HL-60/S4 treated with phorbol 12-myristate 13-acetate at 8.2 ng/mL for 4 days and 3 days (cell line): Measurements from ENCODE around the gene RGS21.

ENCODE experiments used
- in situ Hi-C: fragments of 300-500 bp; cut with MboI; formaldehyde crosslinking; loops from 2 replicates; pipeline ENCODE4 v1.15.0; 2022; ENCODE audit warnings: low sequenced_read_pairs

The RGS21 gene

GRCh38 chr1:192378276-192378675, 61.5 kb downstream of the RGS21 start:
- in situ Hi-C loops, result no loop called here

DNA sequence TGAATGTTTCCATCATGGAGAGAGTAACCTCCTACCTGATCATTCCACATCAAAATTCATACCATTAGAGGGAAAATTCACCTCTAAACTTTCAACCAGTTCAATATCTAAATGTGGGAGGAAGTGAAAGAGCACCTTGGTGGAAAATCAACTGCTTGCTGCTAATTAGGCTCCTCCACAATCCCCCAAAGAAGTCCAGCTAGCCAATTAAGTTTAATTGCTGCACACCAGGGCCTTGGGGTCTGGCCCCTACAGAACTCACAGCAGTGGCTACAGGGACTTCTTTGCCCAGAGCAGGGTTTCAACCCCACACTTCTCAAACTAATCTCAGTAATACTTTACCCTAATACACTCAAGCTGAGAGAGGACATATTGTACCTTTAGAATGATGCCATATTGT, 62.1 kb downstream of the RGS21 start:
- in situ Hi-C loops, result no loop called here

- in situ Hi-C loops, result no loop called here
These were observed 62.8 kb downstream of the RGS21 start for GRCh38 chr1:192379554-192379953.

GRCh38 chr1:192382758-192383157, 66.0 kb downstream of the RGS21 start:
- in situ Hi-C loops, result no loop called here

GRCh38 chr1:192386051-192386650, 69.4 kb downstream of the RGS21 start:
- in situ Hi-C loops, result no loop called here

DNA sequence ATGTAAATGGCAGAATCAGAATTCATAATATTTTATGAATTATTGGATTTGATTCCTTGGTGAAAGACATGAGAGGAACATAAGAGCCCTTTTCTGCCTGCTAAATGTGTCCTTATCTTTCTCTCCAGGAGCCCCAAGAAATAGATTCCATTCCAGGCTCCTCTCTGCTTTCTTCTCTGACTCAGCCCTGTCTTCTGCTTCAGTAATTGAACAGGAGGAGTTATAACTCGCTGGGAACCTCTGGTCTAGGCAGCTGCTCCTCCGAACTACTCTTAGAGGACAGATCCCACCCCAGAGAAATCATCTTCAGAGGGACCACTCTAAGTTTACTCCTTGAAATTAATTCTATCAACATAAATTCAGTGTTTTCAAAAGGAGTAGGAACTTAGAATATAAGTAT, 78.4 kb downstream of the RGS21 start:
- in situ Hi-C loops, result no loop called here

- in situ Hi-C loops, result no loop called here
These were observed 79.1 kb downstream of the RGS21 start for GRCh38 chr1:192395895-192396294.

DNA sequence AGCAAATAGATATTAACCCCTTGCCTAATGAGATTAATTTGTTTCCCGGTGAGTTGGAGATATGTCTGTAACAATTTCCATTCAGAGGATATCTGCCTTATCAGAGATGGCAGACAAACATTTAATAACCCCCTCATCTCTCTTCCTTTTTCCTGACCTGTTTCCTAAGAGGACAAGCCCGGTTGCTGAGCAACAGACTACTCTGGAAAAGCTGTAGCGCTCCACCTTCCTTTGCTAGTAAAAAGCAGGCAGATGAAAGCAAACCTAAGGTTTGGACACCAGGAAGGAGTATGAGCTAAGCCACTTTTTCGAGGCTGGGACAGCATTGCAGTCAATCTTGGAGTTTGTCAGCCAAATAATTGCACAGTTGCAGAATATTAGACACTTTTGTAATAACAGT, 82.4 kb downstream of the RGS21 start:
- in situ Hi-C loops, result no loop called here

DNA sequence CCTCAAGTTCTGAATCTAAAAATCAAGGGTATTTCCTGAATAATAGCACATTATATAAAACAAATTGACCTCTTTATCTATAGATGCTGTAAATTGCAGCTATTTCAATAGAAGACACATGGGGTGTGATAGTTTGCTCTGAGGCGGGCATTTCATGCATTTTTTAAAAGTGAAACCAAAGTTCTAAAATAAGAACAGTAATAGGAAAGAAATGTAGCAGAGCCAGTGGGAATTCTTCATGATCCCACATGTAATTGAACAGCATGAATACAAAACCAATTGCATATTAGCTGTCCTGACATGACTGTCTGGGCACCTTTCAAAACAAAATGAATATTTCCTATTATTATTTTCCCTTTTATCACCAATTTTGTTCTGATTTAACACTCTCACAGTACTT, 85.0 kb downstream of the RGS21 start:
- in situ Hi-C loops, result no loop called here

DNA sequence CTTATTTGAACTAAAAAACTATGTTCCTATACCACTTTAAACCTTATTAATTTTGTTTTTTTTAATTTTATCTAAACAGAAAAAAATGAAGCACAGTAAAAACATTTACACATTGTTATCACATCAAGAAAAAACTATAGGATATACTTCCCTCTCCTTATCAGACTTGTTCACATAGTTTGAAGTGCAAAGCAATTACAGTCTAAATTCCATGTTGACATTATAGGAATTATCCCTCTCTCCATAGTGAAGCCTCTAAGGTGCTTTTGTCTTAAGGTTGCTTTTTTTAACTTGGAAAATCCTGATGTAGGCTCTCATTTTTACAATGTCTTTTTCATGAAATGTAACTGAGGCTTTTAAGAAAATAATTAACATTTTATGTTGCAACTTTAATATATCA, 85.8 kb downstream of the RGS21 start:
- in situ Hi-C loops, result no loop called here

GRCh38 chr1:192407206-192407605, 90.4 kb downstream of the RGS21 start:
- in situ Hi-C loops, result no loop called here
